Measurements from ENCODE around the gene SAMD10. TPM values are rescaled to one million over a fixed set of nuclear protein-coding genes. Genes with fewer than 3 reads are reported as not detected.

The SAMD10 gene
- total RNA-seq, 1 experiment from 2014 or later, result 5.7 TPM

DNA sequence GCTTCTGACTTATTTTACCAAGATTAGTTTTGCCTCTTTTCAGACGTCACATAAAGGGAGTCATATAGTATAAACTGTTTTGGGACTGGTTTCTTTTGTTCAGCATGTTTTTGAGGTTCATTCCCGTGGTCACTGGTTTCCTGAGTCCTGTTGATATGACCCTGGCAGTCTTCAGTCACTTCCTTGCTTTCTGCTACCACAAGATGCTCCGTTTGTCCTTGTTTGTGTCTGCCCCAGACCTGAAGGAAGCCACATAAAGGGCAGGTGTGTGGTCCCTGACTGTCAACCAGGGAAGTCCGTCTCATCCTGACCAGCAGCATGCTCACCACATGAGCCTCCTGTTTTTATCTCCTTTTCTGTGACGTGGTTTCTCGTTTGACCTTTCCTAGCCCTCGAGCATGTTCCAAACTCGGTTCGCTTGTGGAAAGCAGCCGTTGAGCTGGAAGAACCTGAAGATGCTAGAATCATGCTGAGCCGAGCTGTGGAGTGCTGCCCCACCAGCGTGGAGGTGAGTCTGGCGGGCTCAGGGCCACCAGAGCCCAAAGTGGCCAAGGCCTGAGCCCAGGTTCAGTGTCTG is 30.5 kb upstream of the SAMD10 start:
- Histone ChIP-seq H3K27me3 (ENCODE audit: insufficient read depth, low read length) (no peaks in the 10 kb centered on the region), H3K23ac (ENCODE audit: insufficient read length, low read depth, low read length) (no peak overlapping the region), H3K56ac (ENCODE audit: insufficient read length, low read depth, low read length) (no peak overlapping the region), H2AFZ (ENCODE audit: low read length) (no peak overlapping the region), H3K4me1 (ENCODE audit: insufficient read depth, low read length) (no peaks in the 10 kb centered on the region), H3K9me3 (ENCODE audit: control insufficient read depth, low read depth, low read length) (no peaks in the 10 kb centered on the region), H3K14ac (ENCODE audit: insufficient read depth, low read length) (no peak overlapping the region; the same call in 1 of the 2 replicates), H3K27ac (ENCODE audit: insufficient read length, low read depth, low read length) (no peak overlapping the region), H4K8ac (replicated peaks; ENCODE audit: insufficient read length, low read depth, low read length) (no peak overlapping the region), H3K4me2 (ENCODE audit: insufficient read depth, insufficient read length, low read length) (no peak overlapping the region), H3K79me2 (ENCODE audit: insufficient read depth, low read length) (no peaks in the 10 kb centered on the region), H2BK5ac (ENCODE audit: insufficient read length, low read length) (no peak overlapping the region), H3K4ac (ENCODE audit: low read depth, low read length) (no peak overlapping the region), H4K5ac (ENCODE audit: insufficient read length, low read depth, low read length) (no peak overlapping the region), H2BK120ac (ENCODE audit: low read depth, low read length, poor library complexity, severe bottlenecking) (no peak overlapping the region), H2BK20ac (ENCODE audit: low read depth, low read length, poor library complexity, severe bottlenecking) (no peak overlapping the region), H3K79me1 (ENCODE audit: insufficient read depth, low read depth, low read length, poor library complexity, severe bottlenecking) (peaks cover 4% of the 10 kb centered on the region), H2BK12ac (ENCODE audit: insufficient read length, low read depth, low read length) (no peak overlapping the region), H4K91ac (ENCODE audit: insufficient read length, low read depth, low read length) (no peak overlapping the region), H4K20me1 (ENCODE audit: control insufficient read depth, insufficient read depth, insufficient read length) (no peaks in the 10 kb centered on the region), H3K9ac (ENCODE audit: extremely low read depth, insufficient read length, low read length) (no peak overlapping the region), H2BK15ac (ENCODE audit: low read depth, low read length) (no peak overlapping the region), H3T11ph (ENCODE audit: low read length) (no peak overlapping the region), H3K18ac (ENCODE audit: insufficient read length, low read depth, low read length) (no peak overlapping the region), H3K23me2 (ENCODE audit: insufficient read length, low read depth, low read length, poor library complexity, severe bottlenecking) (no peaks in the 10 kb centered on the region), H2AK5ac (ENCODE audit: insufficient read length, low read length) (no peak overlapping the region)
- H3K4me3 Mint-ChIP-seq, result no peak overlapping the region
- H3K4me1 Mint-ChIP-seq, result no peaks in the 10 kb centered on the region
- TF ChIP-seq, protein P1, sequence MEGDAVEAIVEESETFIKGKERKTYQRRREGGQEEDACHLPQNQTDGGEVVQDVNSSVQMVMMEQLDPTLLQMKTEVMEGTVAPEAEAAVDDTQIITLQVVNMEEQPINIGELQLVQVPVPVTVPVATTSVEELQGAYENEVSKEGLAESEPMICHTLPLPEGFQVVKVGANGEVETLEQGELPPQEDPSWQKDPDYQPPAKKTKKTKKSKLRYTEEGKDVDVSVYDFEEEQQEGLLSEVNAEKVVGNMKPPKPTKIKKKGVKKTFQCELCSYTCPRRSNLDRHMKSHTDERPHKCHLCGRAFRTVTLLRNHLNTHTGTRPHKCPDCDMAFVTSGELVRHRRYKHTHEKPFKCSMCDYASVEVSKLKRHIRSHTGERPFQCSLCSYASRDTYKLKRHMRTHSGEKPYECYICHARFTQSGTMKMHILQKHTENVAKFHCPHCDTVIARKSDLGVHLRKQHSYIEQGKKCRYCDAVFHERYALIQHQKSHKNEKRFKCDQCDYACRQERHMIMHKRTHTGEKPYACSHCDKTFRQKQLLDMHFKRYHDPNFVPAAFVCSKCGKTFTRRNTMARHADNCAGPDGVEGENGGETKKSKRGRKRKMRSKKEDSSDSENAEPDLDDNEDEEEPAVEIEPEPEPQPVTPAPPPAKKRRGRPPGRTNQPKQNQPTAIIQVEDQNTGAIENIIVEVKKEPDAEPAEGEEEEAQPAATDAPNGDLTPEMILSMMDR (conservative IDR thresholded peaks at IDR 0.05), result no peak
- peaks cover 24 to 69% (median 68%) of the 10 kb centered on the region in 3 experiments for H3K36me3 Mint-ChIP-seq (ENCODE audit: insufficient read depth in 1 of 3, low read depth in 3 of 3)
- peaks cover 4 to 5% of the 10 kb centered on the region in 2 experiments; a peak in 2 of 5 replicates for H3K9me3 Mint-ChIP-seq
- no peaks in the 10 kb centered on the region for H3K27me3 Mint-ChIP-seq (ENCODE audit: low read depth)
- no peak overlapping the region; a peak in 1 of 7 replicates for H3K27ac Mint-ChIP-seq
- WGBS (ENCODE audit: extremely low coverage, insufficient read length, low lambda C conversion rate), result no CpG with 5 or more reads among the region's 13 CpGs
- DNase-seq, result no peak

Measured in H9 (cell line).